ENCODE data around the gene HDGFL1. TPM values are rescaled to one million over a fixed set of nuclear protein-coding genes. Genes with fewer than 3 reads are reported as not detected.

HDGFL1 gene
- total RNA-seq, 1 donor from 2014 or later, result not detected

GRCh38 chr6:22579439-22579838 lies 10.1 kb downstream of the HDGFL1 start:
- no peak for TF ChIP-seq CTCF (IDR thresholded peaks at IDR 0.05; ENCODE audit: insufficient read depth, low read length, severe bottlenecking)
- no peaks in the 10 kb centered on the region for H3K27me3 ChIP-seq (ENCODE audit: control insufficient read depth, insufficient read depth, low read length)
- DNase-seq (ENCODE audit: low read depth), result no peak
- H3K4me3 ChIP-seq (ENCODE audit: low read depth, low read length), result no peak overlapping the region
- no peak for FAIRE-seq
- no peaks in the 10 kb centered on the region for H3K36me3 ChIP-seq (ENCODE audit: control insufficient read depth, insufficient read depth, low read length)

- no peak overlapping the region for H3K4me3 ChIP-seq (ENCODE audit: low read depth, low read length)
- TF ChIP-seq CTCF (IDR thresholded peaks at IDR 0.05; ENCODE audit: insufficient read depth, low read length, severe bottlenecking), result no peak
- no peak for DNase-seq (ENCODE audit: low read depth)
Measured at GRCh38 chr6:22580337-22580736, 11.0 kb downstream of the HDGFL1 start.

GRCh38 chr6:22582417-22583205 lies 13.2 kb downstream of the HDGFL1 start:
- FAIRE-seq (no peak), DNase-seq (ENCODE audit: low read depth) (no peak)
- Histone ChIP-seq H3K36me3 (ENCODE audit: control insufficient read depth, insufficient read depth, low read length) (no peaks in the 10 kb centered on the region), H3K27me3 (ENCODE audit: control insufficient read depth, insufficient read depth, low read length) (no peaks in the 10 kb centered on the region), H3K4me3 (ENCODE audit: low read depth, low read length) (no peak overlapping the region)
- no peak for TF ChIP-seq CTCF (IDR thresholded peaks at IDR 0.05; ENCODE audit: insufficient read depth, low read length, severe bottlenecking)

More at GRCh38 chr6:22580337-22580736, 11.0 kb downstream of the HDGFL1 start:
- no peak for FAIRE-seq
- no peaks in the 10 kb centered on the region for H3K27me3 ChIP-seq (ENCODE audit: control insufficient read depth, insufficient read depth, low read length)
- no peaks in the 10 kb centered on the region for H3K36me3 ChIP-seq (ENCODE audit: control insufficient read depth, insufficient read depth, low read length)

- no peak overlapping the region for H3K4me3 ChIP-seq (ENCODE audit: low read depth, low read length)
- FAIRE-seq (no peak), DNase-seq (ENCODE audit: low read depth) (no peak)
- TF ChIP-seq CTCF (IDR thresholded peaks at IDR 0.05; ENCODE audit: insufficient read depth, low read length, severe bottlenecking), result no peak
- no peaks in the 10 kb centered on the region for H3K27me3 ChIP-seq (ENCODE audit: control insufficient read depth, insufficient read depth, low read length)
- H3K36me3 ChIP-seq (ENCODE audit: control insufficient read depth, insufficient read depth, low read length), result no peaks in the 10 kb centered on the region
Measured at GRCh38 chr6:22583230-22583629, 13.9 kb downstream of the HDGFL1 start.

- TF ChIP-seq CTCF (IDR thresholded peaks at IDR 0.05; ENCODE audit: insufficient read depth, low read length, severe bottlenecking), result no peak
- DNase-seq (ENCODE audit: low read depth) (no peak), FAIRE-seq (no peak)
- Histone ChIP-seq H3K4me3 (ENCODE audit: low read depth, low read length) (no peak overlapping the region), H3K36me3 (ENCODE audit: control insufficient read depth, insufficient read depth, low read length) (no peaks in the 10 kb centered on the region), H3K27me3 (ENCODE audit: control insufficient read depth, insufficient read depth, low read length) (no peaks in the 10 kb centered on the region)
Measured at GRCh38 chr6:22583927-22584326, 14.6 kb downstream of the HDGFL1 start.

GRCh38 chr6:22589118-22589517 lies 19.8 kb downstream of the HDGFL1 start:
- DNase-seq (ENCODE audit: low read depth) (no peak), FAIRE-seq (no peak)
- no peak for TF ChIP-seq CTCF (IDR thresholded peaks at IDR 0.05; ENCODE audit: insufficient read depth, low read length, severe bottlenecking)
- Histone ChIP-seq H3K27me3 (ENCODE audit: control insufficient read depth, insufficient read depth, low read length) (no peaks in the 10 kb centered on the region), H3K36me3 (ENCODE audit: control insufficient read depth, insufficient read depth, low read length) (no peaks in the 10 kb centered on the region), H3K4me3 (ENCODE audit: low read depth, low read length) (no peak overlapping the region)
